Posterior cingulate gyrus (tissue), 11 donors: Measurements from ENCODE around the gene PRND.

Experiments used
- DNase-seq, 10 donors: peaks; one replicate each; pipeline versions ENCODE4 v3.0.0 to v3.0.0-alpha.2; 2020 to 2021; ENCODE audit warnings: mixed read lengths in 3 of 10
- intact Hi-C: fragments of 100-400 bp; cut with DNase I; formaldehyde crosslinking; loops from one replicate; pipeline ENCODE4 v1.15.1; 2023

Gene PRND, protein sequence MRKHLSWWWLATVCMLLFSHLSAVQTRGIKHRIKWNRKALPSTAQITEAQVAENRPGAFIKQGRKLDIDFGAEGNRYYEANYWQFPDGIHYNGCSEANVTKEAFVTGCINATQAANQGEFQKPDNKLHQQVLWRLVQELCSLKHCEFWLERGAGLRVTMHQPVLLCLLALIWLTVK

DNA sequence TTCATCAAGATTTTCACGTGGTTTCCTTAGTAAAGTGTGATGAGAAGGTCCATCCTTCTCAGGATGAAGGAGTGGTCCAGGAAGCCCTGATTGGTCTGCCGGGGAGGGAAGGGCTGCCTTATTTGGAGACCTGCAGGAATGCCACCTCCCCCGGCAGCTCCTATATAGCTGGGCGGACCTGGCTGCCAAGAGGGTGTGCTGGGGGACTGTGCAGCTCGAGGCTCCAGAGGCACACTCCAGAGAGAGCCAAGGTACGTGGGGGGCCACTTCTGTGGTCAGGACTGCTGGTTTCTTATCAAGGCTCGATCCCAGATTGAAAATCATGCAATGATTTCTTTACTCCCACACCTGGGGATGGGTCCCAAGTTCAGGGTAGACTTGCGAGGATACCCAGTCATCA, at the start of gene PRND:
Gene PRND (plus strand): TSS at position 191 of the 400 bp plus-strand sequence. CDS start 2,643 bp downstream, outside the sequence.
- peak in 1 of 10 donors; percentile 68 for DNase-seq
- intact Hi-C loops, result no loop called here

DNA sequence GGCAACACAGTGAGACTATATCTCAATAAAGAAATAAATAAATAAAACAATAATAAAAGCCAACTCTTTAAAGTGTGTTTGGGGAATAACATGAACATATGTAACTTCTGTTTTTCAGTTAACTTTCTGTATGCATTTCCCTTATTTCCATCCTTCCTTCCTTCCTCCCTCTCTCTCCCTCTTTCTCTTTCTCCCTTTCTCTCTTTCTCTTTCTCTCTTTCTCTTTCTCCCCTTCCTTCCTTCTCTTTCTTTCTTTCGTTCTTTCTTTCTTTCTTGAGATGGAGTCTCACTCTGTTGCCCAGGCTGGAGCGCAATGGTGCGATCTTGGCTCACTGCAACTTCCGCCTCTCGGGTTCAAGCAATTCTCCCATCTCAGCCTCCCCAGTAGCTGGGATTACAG, 48.8 kb upstream of the PRND start:
- intact Hi-C loops, result no loop called here

DNA sequence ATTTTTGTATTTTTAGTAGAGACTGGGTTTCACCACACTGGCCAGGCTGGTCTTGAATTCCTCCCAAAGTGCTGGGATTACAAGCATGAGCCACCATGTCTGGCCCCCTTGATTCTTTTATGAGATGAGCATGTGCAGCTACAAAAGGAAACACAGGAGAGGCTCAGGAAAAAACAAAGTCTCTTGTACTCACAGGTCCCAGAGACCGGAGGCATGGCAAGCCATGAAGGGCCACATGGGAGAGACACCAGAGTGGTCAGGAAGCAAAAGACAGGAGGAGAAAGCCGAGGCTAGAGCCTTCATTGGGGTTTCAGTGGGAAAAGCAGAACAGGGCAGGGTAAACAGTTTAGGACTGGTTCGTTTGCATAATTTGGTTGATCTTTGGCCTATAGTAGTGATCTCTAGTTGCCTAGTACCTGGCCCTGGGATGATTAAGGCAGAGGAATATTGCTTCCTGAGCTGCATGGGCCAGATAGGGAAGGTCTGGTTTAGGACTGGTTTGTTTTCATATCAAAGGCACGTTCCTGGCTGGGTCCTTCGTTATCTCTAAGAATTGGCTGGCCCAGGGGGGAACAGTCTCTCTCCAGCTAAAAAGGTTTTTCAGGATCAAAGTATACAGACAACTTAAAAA, 48.2 kb upstream of the PRND start:
- intact Hi-C loops, result no loop called here

More for the DNA sequence above, 48.8 kb upstream of the PRND start:
- no peak for DNase-seq

DNA sequence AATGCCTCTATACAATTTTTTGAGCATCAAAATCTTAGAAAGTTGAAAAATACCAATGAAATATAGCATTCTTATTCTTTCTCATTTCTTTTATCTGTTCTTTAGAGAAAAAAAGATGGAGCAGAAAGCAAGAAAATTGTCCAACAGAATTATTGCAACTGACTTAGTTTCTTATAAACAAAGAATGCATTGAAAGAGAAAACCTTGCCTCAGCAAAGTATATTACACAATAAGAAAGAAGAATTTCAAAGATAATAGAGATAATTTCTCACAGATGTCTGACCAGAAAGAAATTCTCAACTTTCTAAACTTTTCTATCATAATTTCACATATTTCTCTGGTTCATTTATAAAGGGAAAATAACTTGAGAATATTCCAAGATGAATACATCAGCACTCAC, 47.0 kb upstream of the PRND start:
- intact Hi-C loops, result no loop called here

More for the DNA sequence above, 48.2 kb upstream of the PRND start:
- DNase-seq, result no peak

DNA sequence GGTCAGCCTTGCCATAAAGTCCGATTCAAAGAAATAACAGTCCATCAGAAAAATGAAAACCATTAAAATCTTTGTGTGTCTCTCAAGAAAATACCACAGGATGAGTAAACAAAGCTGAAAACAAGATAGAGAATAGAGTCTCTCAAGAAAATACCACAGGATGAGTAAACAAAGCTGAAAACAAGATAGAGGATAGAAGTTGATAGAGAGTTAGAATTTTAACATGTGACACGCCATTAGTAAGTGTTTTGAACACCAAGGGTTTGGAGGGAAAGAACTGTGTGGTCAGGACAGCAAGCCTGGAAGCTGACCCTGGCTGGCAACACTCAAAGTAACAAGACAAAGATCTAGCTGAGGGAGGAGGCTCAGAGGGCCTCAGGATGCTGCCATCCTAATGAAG, 43.9 kb upstream of the PRND start:
- DNase-seq, result no peak
- intact Hi-C loops, result no loop called here

More for the DNA sequence above, 47.0 kb upstream of the PRND start:
- no peak for DNase-seq

DNA sequence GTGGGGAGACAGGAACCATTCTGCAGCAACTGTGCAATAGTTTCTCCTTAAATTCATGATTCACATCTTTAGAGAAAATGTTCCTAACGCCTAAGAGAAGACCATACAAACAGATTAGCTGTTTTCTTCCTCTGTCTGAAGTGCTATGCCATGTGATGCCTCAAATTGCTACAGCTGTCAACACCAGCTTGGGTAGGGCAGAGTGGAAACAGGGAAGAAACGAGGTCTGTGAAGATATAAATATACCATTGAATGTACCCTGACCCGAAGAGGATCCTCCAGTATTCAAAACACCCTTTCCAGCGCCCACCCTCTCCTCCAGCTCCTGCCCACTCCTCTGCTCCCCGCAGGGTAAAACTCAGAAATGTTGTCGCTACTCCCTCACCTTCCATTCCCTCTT, 40.3 kb upstream of the PRND start:
- DNase-seq, result no peak
- intact Hi-C loops, result no loop called here

DNA sequence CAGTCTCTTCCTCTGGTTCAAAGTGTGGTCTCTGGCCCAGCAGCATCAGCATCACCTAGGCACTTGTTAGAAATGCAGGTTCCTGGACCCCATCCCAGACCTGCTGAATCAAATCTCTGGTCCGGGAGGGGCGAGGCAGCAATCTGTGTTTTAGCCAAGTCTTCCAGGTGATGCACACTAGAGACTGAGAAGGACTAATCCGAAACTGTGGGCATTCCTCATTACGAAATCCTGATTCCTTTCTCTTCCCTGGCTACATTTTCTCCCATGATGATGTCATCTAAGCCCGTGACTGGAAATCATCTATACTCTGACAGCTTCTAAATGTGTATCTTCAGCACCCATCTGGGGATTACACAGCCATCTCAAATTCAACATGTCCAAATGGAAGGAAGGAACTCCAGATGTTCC, 39.7 kb upstream of the PRND start:
- no peak for DNase-seq
- intact Hi-C loops, result no loop called here

DNA sequence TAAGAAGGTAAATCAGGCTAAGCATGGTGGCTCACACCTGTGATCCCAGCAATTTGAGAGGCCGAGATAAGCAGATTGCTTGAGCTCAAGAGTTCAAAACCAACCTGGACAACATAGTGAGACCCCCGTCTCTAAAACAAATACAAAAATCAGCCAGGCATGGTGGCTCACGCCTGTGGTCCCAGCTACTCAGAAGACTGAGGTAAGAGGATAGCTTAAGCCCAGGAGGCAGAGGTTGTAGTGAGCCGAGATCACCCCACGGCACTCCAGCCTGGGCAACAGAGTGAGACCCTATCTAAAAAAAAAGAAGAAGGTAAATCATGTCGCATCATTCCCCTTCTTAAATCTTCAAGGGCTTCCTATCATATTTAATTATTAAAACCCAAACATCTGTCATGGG, 39.0 kb upstream of the PRND start:
- intact Hi-C loops, result no loop called here

DNA sequence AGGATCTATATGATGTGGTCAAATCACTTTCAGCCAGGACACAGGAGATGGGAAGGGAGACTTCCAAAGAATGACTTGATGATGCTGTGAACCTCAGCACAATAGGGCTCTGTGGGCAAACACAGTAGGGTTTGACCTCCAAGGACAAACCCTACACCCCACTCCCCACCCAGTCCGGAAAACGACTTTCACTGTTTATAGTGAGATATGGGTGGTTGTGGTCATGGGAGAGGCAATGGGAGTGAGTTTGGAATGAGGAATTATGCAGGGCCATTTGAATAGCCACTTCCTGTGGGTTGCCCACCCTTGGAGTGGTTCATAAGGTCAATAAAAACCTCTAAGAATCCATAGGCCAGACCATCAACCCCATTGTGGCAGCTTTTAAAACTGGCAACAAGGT, 38.4 kb upstream of the PRND start:
- intact Hi-C loops, result no loop called here
- DNase-seq, result no peak

More for the DNA sequence above, 39.0 kb upstream of the PRND start:
- DNase-seq, result no peak

DNA sequence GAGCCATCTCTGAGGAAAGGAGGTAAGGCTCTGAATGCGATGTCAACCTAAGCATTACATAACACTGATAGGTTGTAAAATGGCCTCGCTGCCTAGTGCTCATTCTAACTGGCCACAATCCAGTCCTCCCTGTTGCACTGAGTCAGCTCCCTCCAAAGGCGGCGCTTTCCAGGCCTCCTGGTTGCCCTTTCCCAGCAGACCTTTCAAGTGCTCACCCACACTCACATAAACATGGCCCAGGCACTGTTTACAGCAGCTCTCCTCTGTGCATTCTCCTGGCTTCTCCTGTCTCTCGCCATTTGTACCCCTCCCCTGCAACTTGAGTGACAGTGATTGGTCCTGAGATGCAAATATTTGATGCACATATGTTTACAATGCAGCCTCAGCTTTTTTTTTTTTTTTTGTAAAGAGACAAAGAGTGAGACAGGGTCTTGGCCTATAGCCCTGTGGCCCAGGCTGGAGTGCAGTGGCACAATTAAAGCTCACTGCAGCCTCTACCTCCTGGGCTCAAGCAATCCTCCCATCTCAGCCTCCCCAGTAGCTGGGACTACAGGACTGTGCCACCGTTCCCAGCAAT, 36.8 kb upstream of the PRND start:
- intact Hi-C loops, result no loop called here

DNA sequence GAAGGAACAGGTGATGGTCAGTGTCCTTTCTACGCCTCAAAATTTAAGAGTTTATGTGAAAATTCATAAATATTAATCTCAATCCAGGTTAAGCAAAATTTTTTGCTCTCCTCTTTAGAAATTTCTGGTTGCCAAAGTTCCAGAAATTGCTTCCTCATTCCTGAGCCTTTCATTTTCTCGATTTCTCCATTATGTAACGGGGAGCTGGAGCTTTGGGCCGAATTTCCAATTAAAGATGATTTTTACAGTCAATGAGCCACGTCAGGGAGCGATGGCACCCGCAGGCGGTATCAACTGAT, 35.8 kb upstream of the PRND start:
- intact Hi-C loops, result no loop called here
- no peak for DNase-seq

More for the DNA sequence above, 36.8 kb upstream of the PRND start:
- DNase-seq, result peak in 2 of 10 donors; percentile 18 to 21

DNA sequence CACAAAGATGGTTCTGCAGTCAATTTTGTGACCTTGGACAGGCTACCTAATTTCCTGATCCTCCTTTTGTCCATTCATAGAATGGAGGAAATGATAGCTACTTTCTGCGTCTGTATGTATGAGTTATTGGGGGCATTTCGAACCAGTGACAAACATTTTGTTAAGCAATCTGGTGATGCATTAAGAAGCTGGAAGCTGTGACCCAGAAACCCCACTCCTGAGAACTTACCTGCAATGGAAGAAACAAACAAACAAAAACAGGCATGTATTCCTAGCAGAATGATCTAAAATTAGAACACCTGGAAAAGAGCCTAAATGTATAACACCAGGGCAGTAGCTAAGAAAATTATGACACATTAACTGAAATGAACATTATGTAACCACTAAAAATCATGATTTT, 33.4 kb upstream of the PRND start:
- intact Hi-C loops, result no loop called here
- DNase-seq, result no peak

DNA sequence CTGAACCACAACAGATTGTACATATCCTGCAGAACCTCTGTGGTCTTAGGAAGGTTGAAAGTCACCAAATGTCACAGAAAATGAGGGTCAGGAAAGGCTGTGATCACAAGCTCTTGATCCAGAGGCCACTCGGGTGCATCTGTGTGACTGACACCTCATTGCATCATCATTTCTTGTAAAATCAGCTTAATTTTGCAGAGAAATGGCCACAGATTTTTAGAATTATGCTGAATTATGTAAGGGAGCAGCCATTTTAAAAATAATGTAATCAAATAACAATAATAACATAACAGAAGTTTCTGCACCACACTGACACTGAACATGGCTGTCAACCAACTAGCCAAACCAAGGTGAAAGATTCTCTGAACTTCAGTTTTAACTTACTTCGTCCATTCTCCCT, 32.5 kb upstream of the PRND start:
- no peak for DNase-seq
- intact Hi-C loops, result no loop called here

DNA sequence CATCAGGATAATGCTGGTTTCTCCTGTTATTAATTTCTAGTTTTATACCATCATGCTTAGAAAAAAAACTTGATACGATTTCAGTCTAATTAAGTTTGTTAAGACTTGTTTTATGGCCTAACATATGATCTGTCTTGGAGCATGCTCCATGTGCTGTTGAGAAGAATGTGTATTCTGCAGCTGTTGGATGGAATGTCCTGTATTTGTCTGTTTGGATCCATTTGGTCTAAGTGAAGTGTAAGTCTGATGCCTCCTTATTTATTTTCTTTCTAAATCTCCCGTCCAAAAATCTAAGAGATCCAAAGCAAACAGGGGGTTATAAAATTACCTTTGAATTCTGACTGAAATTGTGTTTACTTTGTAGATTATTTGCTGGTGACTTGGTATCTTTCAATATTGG, 30.0 kb upstream of the PRND start:
- intact Hi-C loops, result no loop called here
- DNase-seq, result no peak

DNA sequence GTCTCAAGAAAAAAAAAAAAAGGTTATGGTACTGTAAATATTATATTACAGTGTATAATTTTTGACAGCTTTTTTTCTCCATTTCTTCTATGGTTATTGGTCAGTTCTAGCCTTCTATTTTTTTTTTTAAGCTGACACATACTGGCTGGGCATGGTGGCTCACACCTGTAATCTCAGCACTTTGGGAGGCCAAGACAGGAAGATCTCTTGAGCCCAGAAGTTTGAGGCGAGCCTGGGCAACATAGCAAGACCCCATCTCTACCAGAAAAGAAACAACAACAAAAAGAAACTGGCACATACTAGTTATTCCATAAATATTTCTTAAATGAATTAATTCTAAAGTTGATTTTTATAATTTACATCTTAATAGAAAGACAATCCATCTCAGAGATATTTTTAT, 27.6 kb upstream of the PRND start:
- no peak for DNase-seq
- intact Hi-C loops, result no loop called here

DNA sequence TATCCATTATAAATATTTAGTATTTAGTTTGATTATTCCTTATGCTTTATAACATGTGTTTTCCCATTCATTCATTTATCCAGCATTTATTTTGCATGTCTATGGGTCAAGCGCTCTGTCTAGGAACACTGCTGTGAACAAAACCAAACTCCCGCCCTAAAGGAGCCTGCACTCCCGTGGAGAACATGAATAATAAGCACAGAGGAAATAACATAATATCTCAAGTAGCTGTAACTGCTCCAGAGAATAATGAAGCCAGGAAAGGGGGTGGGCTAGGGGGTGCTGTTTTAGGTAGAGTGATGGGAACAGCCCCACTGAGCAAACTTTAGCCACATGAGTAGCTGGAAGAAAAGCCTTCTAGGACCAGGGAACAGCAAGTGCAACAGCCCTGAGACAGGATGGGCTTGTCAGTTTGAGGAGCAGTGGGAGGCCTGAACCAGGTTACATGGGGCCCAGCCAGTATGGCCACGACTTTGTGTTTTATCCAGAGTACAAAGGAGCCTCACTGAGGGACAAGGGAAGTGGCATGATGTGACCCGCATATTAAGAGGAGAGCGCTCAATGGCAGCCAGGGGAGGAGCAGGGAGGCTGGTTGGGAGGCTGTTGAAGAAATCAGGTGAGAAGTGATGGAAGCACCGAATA, 24.4 kb upstream of the PRND start:
- intact Hi-C loops, result no loop called here
- DNase-seq, result peak in 1 of 10 donors; percentile 20

DNA sequence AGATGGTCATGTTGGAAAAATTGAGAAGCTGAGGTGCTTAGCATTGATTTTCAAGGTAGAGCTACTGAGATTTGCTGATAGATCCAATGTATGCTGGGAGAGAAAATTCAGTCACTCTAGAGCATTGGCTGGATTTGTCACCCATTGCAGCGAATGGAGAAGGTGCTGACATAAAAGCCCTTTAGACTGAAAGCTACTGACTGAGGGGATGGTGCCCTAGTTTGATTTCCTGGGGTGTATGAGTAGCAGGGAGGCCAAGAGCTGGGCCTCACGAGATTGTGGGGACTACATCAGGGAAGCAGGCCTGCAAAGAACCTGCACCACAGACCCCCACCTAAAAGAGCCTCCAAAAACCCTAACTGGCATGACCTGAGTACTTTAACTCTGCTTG, 23.9 kb upstream of the PRND start:
- intact Hi-C loops, result no loop called here
- DNase-seq, result no peak

DNA sequence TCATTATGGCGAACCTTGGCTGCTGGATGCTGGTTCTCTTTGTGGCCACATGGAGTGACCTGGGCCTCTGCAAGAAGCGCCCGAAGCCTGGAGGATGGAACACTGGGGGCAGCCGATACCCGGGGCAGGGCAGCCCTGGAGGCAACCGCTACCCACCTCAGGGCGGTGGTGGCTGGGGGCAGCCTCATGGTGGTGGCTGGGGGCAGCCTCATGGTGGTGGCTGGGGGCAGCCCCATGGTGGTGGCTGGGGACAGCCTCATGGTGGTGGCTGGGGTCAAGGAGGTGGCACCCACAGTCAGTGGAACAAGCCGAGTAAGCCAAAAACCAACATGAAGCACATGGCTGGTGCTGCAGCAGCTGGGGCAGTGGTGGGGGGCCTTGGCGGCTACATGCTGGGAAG, 22.5 kb upstream of the PRND start:
- DNase-seq, result no peak
- intact Hi-C loops, result no loop called here

DNA sequence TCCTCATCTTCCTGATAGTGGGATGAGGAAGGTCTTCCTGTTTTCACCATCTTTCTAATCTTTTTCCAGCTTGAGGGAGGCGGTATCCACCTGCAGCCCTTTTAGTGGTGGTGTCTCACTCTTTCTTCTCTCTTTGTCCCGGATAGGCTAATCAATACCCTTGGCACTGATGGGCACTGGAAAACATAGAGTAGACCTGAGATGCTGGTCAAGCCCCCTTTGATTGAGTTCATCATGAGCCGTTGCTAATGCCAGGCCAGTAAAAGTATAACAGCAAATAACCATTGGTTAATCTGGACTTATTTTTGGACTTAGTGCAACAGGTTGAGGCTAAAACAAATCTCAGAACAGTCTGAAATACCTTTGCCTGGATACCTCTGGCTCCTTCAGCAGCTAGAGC, 21.8 kb upstream of the PRND start:
- intact Hi-C loops, result no loop called here
- DNase-seq, result no peak

DNA sequence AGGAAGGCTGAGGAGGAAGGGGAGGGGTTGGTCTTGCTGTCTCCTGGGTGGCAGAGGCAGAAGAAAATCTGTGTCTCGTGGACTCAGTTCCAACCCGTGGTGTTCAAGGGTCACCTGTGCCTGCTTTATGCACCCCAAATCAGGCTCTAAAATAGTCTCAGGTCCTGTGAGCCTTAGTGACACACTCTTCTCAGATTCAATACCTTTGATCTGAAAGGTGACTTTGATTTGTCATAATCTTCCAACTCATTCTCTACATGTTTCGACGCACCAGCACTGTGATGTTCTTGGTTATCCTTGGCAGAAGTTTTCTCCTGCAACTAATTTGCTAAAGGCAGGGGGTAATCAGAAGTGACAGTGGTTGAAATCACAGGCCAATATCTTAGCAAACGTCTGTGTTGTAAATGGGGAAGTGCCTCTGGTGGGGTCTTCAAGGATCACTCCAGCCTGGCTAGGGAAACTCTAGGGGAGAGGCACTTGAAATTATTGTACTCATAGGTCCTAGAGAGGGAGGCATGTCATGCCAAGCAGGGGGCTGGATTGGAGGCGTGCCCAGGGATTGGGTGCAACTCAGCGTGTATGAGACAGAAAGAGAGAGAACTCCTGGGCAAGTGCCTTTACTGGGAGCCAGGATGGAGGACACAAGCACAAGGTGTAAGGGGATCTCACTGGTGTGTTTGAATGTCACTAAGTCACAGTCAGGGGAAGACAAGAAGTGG, 19.0 kb upstream of the PRND start:
- intact Hi-C loops, result no loop called here
- DNase-seq, result no peak

DNA sequence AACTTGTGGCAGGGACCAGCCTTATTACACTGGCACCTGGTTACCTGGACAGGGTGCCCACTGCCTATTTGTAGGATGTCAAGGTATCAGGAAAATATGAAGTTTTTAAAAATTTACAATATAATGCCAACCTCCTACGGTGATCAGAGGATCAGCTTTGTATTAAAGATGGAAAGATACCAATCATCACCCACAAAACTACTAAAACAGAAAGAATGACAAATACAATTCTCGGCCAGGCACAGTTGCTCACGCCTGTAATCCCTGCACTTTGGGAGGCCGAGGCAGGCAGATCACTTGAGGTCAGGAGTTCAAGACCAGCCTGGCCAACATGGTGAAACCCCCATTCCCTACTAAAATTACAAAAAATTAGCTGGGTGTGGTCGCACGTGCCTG, 18.4 kb upstream of the PRND start:
- no peak for DNase-seq
- intact Hi-C loops, result no loop called here
